Colonic mucosa (tissue), 4 donors: Measurements from ENCODE around the gene THSD7A. TPM values are rescaled to one million over a fixed set of nuclear protein-coding genes. Genes with fewer than 3 reads are reported as not detected.

Experiments used
- DNase-seq: peaks from one replicate; pipeline ENCODE4 v3.0.0-alpha.2; 2020
- H3K27ac ChIP-seq: fragments of 200-600 bp; one replicate; pipeline ENCODE4 v1.8.0; 2021
- H3K27me3 ChIP-seq: fragments of 200-600 bp; one replicate; pipeline ENCODE4 v1.8.0; 2021
- H3K36me3 ChIP-seq: fragments of 200-600 bp; one replicate; pipeline ENCODE4 v1.8.0; 2021
- H3K4me1 ChIP-seq: fragments of 200-600 bp; one replicate; pipeline ENCODE4 v1.8.0; 2021; ENCODE audit warnings: mild to moderate bottlenecking
- H3K4me3 ChIP-seq: fragments of 200-600 bp; one replicate; pipeline ENCODE4 v1.8.0; 2021
- H3K9ac ChIP-seq, 2 donors: one replicate each; pipeline ENCODE4 v1.7.0; 2013; ENCODE audit warnings: control low read depth in 2 of 2, low read depth in 2 of 2, low read length in 2 of 2
- H3K9me3 ChIP-seq: fragments of 200-600 bp; one replicate; pipeline ENCODE4 v1.8.0; 2021
- intact Hi-C: fragments of 100-400 bp; cut with DNase I; formaldehyde crosslinking; loops from one replicate; pipeline ENCODE4 v1.14.1; 2022
- total RNA-seq, 2 donors: library from RNA; stranded (reverse); fragmentation: NEBNext Ultra II Directional in 1 of 2; extraction: Animal tissue kit (Norgen Biotek cat#: 25700) in 1 of 2; gene quantifications; one replicate each; pipeline ENCODE4 v1.2.1, GENCODE V29; 2021
- TF ChIP-seq, protein P1 (sequence below): fragments of 200-600 bp; IDR thresholded peaks from one replicate; pipeline ENCODE4 v1.8.0; 2022; ENCODE audit warnings: antibody characterized with exemption, mild to moderate bottlenecking
- donor health status: healthy.
- donor health status: DM: no; HTN: no; CAD: no.
- donor health status: DM: no; HTN: no; CAD: no.

The THSD7A gene
- total RNA-seq, 2 donors from 2014 or later = 2.1 to 2.3 TPM

- Histone ChIP-seq H3K27ac (no peak overlapping the region), H3K9ac (no peak overlapping the region), H3K9me3 (no peaks in the 10 kb centered on the region), H3K4me3 (no peak overlapping the region), H3K4me1 (no peaks in the 10 kb centered on the region), H3K36me3 (no peaks in the 10 kb centered on the region), H3K27me3 (no peaks in the 10 kb centered on the region)
- intact Hi-C loops = no loop called here
- TF ChIP-seq, protein P1, sequence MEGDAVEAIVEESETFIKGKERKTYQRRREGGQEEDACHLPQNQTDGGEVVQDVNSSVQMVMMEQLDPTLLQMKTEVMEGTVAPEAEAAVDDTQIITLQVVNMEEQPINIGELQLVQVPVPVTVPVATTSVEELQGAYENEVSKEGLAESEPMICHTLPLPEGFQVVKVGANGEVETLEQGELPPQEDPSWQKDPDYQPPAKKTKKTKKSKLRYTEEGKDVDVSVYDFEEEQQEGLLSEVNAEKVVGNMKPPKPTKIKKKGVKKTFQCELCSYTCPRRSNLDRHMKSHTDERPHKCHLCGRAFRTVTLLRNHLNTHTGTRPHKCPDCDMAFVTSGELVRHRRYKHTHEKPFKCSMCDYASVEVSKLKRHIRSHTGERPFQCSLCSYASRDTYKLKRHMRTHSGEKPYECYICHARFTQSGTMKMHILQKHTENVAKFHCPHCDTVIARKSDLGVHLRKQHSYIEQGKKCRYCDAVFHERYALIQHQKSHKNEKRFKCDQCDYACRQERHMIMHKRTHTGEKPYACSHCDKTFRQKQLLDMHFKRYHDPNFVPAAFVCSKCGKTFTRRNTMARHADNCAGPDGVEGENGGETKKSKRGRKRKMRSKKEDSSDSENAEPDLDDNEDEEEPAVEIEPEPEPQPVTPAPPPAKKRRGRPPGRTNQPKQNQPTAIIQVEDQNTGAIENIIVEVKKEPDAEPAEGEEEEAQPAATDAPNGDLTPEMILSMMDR = no peak
- no peak for DNase-seq
Measured at GRCh38 chr7:11751807-11752389, 80.1 kb downstream of the THSD7A start.

GRCh38 chr7:11751315-11751714, 80.7 kb downstream of the THSD7A start:
- Histone ChIP-seq H3K9me3 (no peaks in the 10 kb centered on the region), H3K27me3 (no peaks in the 10 kb centered on the region), H3K36me3 (no peaks in the 10 kb centered on the region), H3K27ac (no peak overlapping the region), H3K4me3 (no peak overlapping the region), H3K9ac (no peak overlapping the region), H3K4me1 (no peaks in the 10 kb centered on the region)
- TF ChIP-seq, protein P1 = no peak
- DNase-seq = no peak
- intact Hi-C loops = no loop called here

DNA sequence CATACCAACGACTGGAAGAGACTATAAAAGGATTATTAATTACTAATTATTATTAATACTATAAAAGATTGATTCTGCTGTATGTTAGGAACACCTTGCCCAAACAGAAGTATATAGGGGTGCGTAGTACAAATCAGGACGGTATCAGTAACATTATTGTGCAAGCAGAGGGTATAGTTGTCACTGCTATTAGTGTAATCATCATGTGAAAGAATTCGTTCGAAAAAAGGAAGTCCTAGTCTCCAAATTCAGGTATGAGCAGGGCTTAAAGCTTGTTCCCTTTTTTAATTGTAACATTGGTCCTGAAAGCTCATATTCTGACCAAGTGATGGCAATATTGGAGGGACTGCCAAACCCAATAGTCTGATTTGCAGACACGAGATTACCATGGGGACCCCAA, 81.8 kb downstream of the THSD7A start:
- Histone ChIP-seq H3K9ac (no peak overlapping the region), H3K4me3 (no peak overlapping the region), H3K36me3 (no peaks in the 10 kb centered on the region), H3K27ac (no peak overlapping the region), H3K9me3 (no peaks in the 10 kb centered on the region), H3K27me3 (no peaks in the 10 kb centered on the region), H3K4me1 (no peaks in the 10 kb centered on the region)
- DNase-seq = no peak
- TF ChIP-seq, protein P1 = no peak
- intact Hi-C loops = no loop called here

- no peak for DNase-seq
- no peak overlapping the region for H3K4me3 ChIP-seq
- no peak overlapping the region for H3K9ac ChIP-seq
- no peak overlapping the region for H3K27ac ChIP-seq
- H3K27me3 ChIP-seq = no peaks in the 10 kb centered on the region
- TF ChIP-seq, protein P1 = no peak
- H3K36me3 ChIP-seq = no peaks in the 10 kb centered on the region
- intact Hi-C loops = loop anchor here (2.0 kb wide), 1 partner anchor 37 kb away; no protein-coding TSS in a partner anchor
- no peaks in the 10 kb centered on the region for H3K4me1 ChIP-seq
- H3K9me3 ChIP-seq = no peaks in the 10 kb centered on the region
Measured at GRCh38 chr7:11749629-11750028, 82.4 kb downstream of the THSD7A start.

GRCh38 chr7:11748884-11749283, 83.1 kb downstream of the THSD7A start:
- H3K4me3 ChIP-seq = no peak overlapping the region
- DNase-seq = no peak
- H3K27me3 ChIP-seq = no peaks in the 10 kb centered on the region
- H3K9ac ChIP-seq = no peak overlapping the region
- H3K27ac ChIP-seq = no peak overlapping the region
- H3K9me3 ChIP-seq = no peaks in the 10 kb centered on the region
- TF ChIP-seq, protein P1 = no peak
- H3K4me1 ChIP-seq = no peaks in the 10 kb centered on the region
- no peaks in the 10 kb centered on the region for H3K36me3 ChIP-seq
- intact Hi-C loops = loop anchor here (2.0 kb wide), 1 partner anchor 38 kb away; no protein-coding TSS in a partner anchor
